PC-3 (cell line): Measurements from ENCODE around the gene KIF25. TPM values are rescaled to one million over a fixed set of nuclear protein-coding genes. Genes with fewer than 3 reads are reported as not detected.

Experiments used
- ATAC-seq: fragments of 200-7000 bp; cut with Tn5 transposase; 2 replicates; pipeline ENCODE4 v1.9.1; 2020; ENCODE audit warnings: mild to moderate bottlenecking, moderate library complexity
- BruUV-seq: library from RNA; stranded (reverse); fragments of 400-500 nt; replicated peaks from 2 replicates; lab custom pipeline; 2021; lab: Mats Ljungman, UMichigan
- CTCF ChIA-PET: fragments of 300-600 bp; sonication (Branson Sonifier 250); formaldehyde crosslinking; loops from one replicate; lab custom pipeline; 2022; ENCODE audit warnings: antibody characterized with exemption; lab: Charles Lee
- POLR2A ChIA-PET: fragments of 300-600 bp; sonication (Branson Sonifier 250); formaldehyde crosslinking; loops from one replicate; lab custom pipeline; 2022; ENCODE audit warnings: antibody characterized with exemption; ENCODE audit not compliant: unreplicated experiment; lab: Charles Lee
- DNase-seq: peaks from one replicate; pipeline ENCODE4 v3.0.0-alpha.2; 2015
- H2AFZ ChIP-seq: fragments of 300-600 bp; sonication (generic); 2 replicates; pipeline ENCODE4 v1.6.0; 2016; ENCODE audit warnings: antibody characterized with exemption, low read length
- H3F3A ChIP-seq: fragments of 300-600 bp; sonication (generic); one replicate; pipeline ENCODE4 v1.6.0; 2017; ENCODE audit warnings: antibody characterized with exemption, low read length, control low read depth, mild to moderate bottlenecking; ENCODE audit not compliant: unreplicated experiment
- H3K27ac ChIP-seq: fragments of 300-600 bp; sonication (generic); 2 replicates; pipeline ENCODE4 v1.5.1; 2016; ENCODE audit warnings: mild to moderate bottlenecking, low read length
- H3K27me3 ChIP-seq: fragments of 300-600 bp; sonication (generic); 2 replicates; pipeline ENCODE4 v1.6.1; 2016; ENCODE audit warnings: low read length, mixed read lengths
- H3K36me3 ChIP-seq: fragments of 300-600 bp; sonication (generic); 2 replicates; pipeline ENCODE4 v1.6.1; 2016; ENCODE audit warnings: low read depth, mixed run types, low read length, mixed read lengths
- H3K4me1 ChIP-seq: fragments of 300-600 bp; sonication (generic); 2 replicates; pipeline ENCODE4 v1.5.1; 2016; ENCODE audit warnings: low read length; ENCODE audit not compliant: insufficient read depth
- H3K4me2 ChIP-seq: fragments of 300-600 bp; sonication (generic); 2 replicates; pipeline ENCODE4 v1.6.0; 2016; ENCODE audit warnings: low read length
- H3K4me3 ChIP-seq: fragments of 300-600 bp; sonication (generic); 2 replicates; pipeline ENCODE4 v1.5.1; 2016; ENCODE audit warnings: mild to moderate bottlenecking, low read length, mixed read lengths
- H3K79me2 ChIP-seq: fragments of 300-600 bp; sonication (generic); 2 replicates; pipeline ENCODE4 v1.6.1; 2017; ENCODE audit warnings: low read length, mixed read lengths
- H3K9ac ChIP-seq: fragments of 300-600 bp; sonication (generic); 2 replicates; pipeline ENCODE4 v1.6.0; 2016; ENCODE audit warnings: mild to moderate bottlenecking, low read length
- H3K9me2 ChIP-seq: fragments of 300-600 bp; sonication (generic); replicated peaks from 2 replicates; pipeline ENCODE4 v1.6.1; 2016; ENCODE audit warnings: mixed run types, low read length, mixed read lengths
- H3K9me3 ChIP-seq: fragments of 300-600 bp; sonication (generic); 2 replicates; pipeline ENCODE4 v1.6.1; 2016; ENCODE audit warnings: low read length, mixed read lengths
- H4K20me1 ChIP-seq: fragments of 300-600 bp; sonication (generic); 2 replicates; pipeline ENCODE4 v1.6.1; 2016; ENCODE audit warnings: low read length, mixed read lengths
- CTCF ChIP-seq: fragments of 300-600 bp; sonication (generic); conservative IDR thresholded peaks from 2 replicates; pipeline ENCODE4 v1.5.1; 2017; ENCODE audit warnings: antibody characterized with exemption, low read depth, mild to moderate bottlenecking, low read length
- EZH2 ChIP-seq: fragments of 300-600 bp; sonication (generic); IDR thresholded peaks from one replicate; pipeline ENCODE4 v1.6.1; 2017; ENCODE audit warnings: antibody characterized with exemption, mild to moderate bottlenecking, low read length; ENCODE audit not compliant: unreplicated experiment
- EZH2phosphoT487 ChIP-seq: fragments of 300-600 bp; sonication (generic); IDR thresholded peaks from 2 replicates; pipeline ENCODE4 v1.6.1; 2018; ENCODE audit warnings: mild to moderate bottlenecking, antibody characterized with exemption, low read length, borderline replicate concordance
- intact Hi-C: fragments of 100-400 bp; cut with micrococcal nuclease; formaldehyde crosslinking; loops from 2 replicates; pipeline ENCODE4 v1.9.0; 2023
- total RNA-seq: library from RNA; depleted of rRNA; stranded (reverse); fragments of >200 nt; gene quantifications from 2 replicates; pipeline ENCODE4 v1.2.3, GENCODE V29; 2014

The KIF25 gene
- total RNA-seq, 1 experiment from 2014 or later, result not detected

- Histone ChIP-seq H3K4me1 (no peaks in the 10 kb centered on the region), H3K9me3 (no peaks in the 10 kb centered on the region), H3K4me2 (no peak overlapping the region), H3K36me3 (no peaks in the 10 kb centered on the region), H3K9ac (no peak overlapping the region), H3K27ac (no peak overlapping the region), H3K79me2 (no peaks in the 10 kb centered on the region), H2AFZ (no peak overlapping the region), H3K27me3 (peaks cover 28% of the 10 kb centered on the region), H3K4me3 (no peak overlapping the region), H3K9me2 (no peaks in the 10 kb centered on the region), H4K20me1 (no peaks in the 10 kb centered on the region), H3F3A (no peaks in the 10 kb centered on the region)
- TF ChIP-seq EZH2, result no peak
- no peak for TF ChIP-seq CTCF
- TF ChIP-seq EZH2phosphoT487, result no peak
- ChIA-PET POLR2A (no interaction called here), CTCF (no interaction called here)
- intact Hi-C loops, result no loop called here
- ATAC-seq (no peak), DNase-seq (no peak)
- BruUV-seq, result no TSS peak
These were observed 73.3 kb downstream of the KIF25 start for GRCh38 chr6:168070804-168071203.

- H3K27ac ChIP-seq, result no peak overlapping the region
- DNase-seq, result peak; percentile 9
- no peaks in the 10 kb centered on the region for H3F3A ChIP-seq
- intact Hi-C loops, result no loop called here
- no peaks in the 10 kb centered on the region for H4K20me1 ChIP-seq
- H3K4me3 ChIP-seq, result no peak overlapping the region
- peak; percentile 44 for TF ChIP-seq CTCF
- no peak for TF ChIP-seq EZH2phosphoT487
- no peak for TF ChIP-seq EZH2
- no peak for ATAC-seq
- H3K27me3 ChIP-seq, result peaks cover 28% of the 10 kb centered on the region
- no peaks in the 10 kb centered on the region for H3K36me3 ChIP-seq
- POLR2A ChIA-PET, result no interaction called here
- H3K9me2 ChIP-seq, result no peaks in the 10 kb centered on the region
- no peak overlapping the region for H2AFZ ChIP-seq
- no peaks in the 10 kb centered on the region for H3K79me2 ChIP-seq
- no peaks in the 10 kb centered on the region for H3K4me1 ChIP-seq
- no peak overlapping the region for H3K9ac ChIP-seq
- CTCF ChIA-PET, result no interaction called here
- no peaks in the 10 kb centered on the region for H3K9me3 ChIP-seq
- H3K4me2 ChIP-seq, result no peak overlapping the region
- BruUV-seq, result no TSS peak
These were observed 74.1 kb downstream of the KIF25 start for GRCh38 chr6:168071620-168072019.

- ChIA-PET CTCF (no interaction called here), POLR2A (no interaction called here)
- Histone ChIP-seq H3K4me1 (no peaks in the 10 kb centered on the region), H3K4me3 (no peak overlapping the region), H3K27ac (no peak overlapping the region), H3K9ac (no peak overlapping the region), H3K9me2 (no peaks in the 10 kb centered on the region), H4K20me1 (no peaks in the 10 kb centered on the region), H3F3A (no peaks in the 10 kb centered on the region), H3K27me3 (peaks cover 25% of the 10 kb centered on the region), H3K4me2 (no peak overlapping the region), H3K79me2 (no peaks in the 10 kb centered on the region), H3K36me3 (no peaks in the 10 kb centered on the region), H3K9me3 (no peaks in the 10 kb centered on the region), H2AFZ (no peak overlapping the region)
- DNase-seq, result no peak
- TF ChIP-seq CTCF, result no peak
- TF ChIP-seq EZH2phosphoT487, result no peak
- TF ChIP-seq EZH2, result no peak
- ATAC-seq, result no peak
- no TSS peak for BruUV-seq
- intact Hi-C loops, result no loop called here
These were observed 74.8 kb downstream of the KIF25 start for GRCh38 chr6:168072261-168072660.
